ENCODE results near the gene RAC3.

RAC3 gene

GRCh38 chr17:82031885-82032627, 578 bp downstream of the RAC3 start:
- no peak for TF ChIP-seq CTCF (conservative IDR thresholded peaks at IDR 0.05)
- peak overlapping the region; percentile 98 for H3K27ac ChIP-seq

- TF ChIP-seq CTCF (conservative IDR thresholded peaks at IDR 0.05) = no peak
- peak overlapping the region; percentile 11; the same call in 1 of the 2 replicates for H3K27ac ChIP-seq
Observed at GRCh38 chr17:82033359-82034085, 2.0 kb downstream of the RAC3 start.

GRCh38 chr17:82034371-82035011, 3.0 kb downstream of the RAC3 start:
- peak overlapping the region; percentile 11 for H3K27ac ChIP-seq
- TF ChIP-seq CTCF (conservative IDR thresholded peaks at IDR 0.05) = no peak

- no peak for TF ChIP-seq CTCF (conservative IDR thresholded peaks at IDR 0.05)
- H3K27ac ChIP-seq = peak overlapping the region; percentile 91
Observed at GRCh38 chr17:82035488-82035887, 4.0 kb downstream of the RAC3 start.

GRCh38 chr17:82035956-82036633, 4.6 kb downstream of the RAC3 start:
- no peak for TF ChIP-seq CTCF (conservative IDR thresholded peaks at IDR 0.05)
- peak overlapping the region; percentile 91 for H3K27ac ChIP-seq

GRCh38 chr17:82036634-82037091, 5.2 kb downstream of the RAC3 start:
- H3K27ac ChIP-seq = peak overlapping the region; percentile 91
- TF ChIP-seq CTCF (conservative IDR thresholded peaks at IDR 0.05) = no peak

Data from VCaP (cell line).